Karpas-422 (cell line): ENCODE results near the gene TCAP. TPM values are rescaled to one million over a fixed set of nuclear protein-coding genes. Genes with fewer than 3 reads are reported as not detected.

ENCODE experiments used
- DNase-seq: peaks from one replicate; pipeline ENCODE4 v3.0.0-alpha.2; 2015
- H2AFZ ChIP-seq: fragments of 200-600 bp; sonication (generic); 2 replicates; pipeline ENCODE4 v1.6.1; 2014; ENCODE audit warnings: antibody characterized with exemption, low read length, mixed read lengths
- H3K27ac ChIP-seq: fragments of 200-600 bp; sonication (generic); 2 replicates; pipeline ENCODE4 v1.5.1; 2014; ENCODE audit warnings: mild to moderate bottlenecking, low read length, moderate library complexity
- H3K27me3 ChIP-seq: fragments of 200-600 bp; sonication (generic); 2 replicates; pipeline ENCODE4 v1.6.1; 2014; ENCODE audit warnings: low read length, mixed read lengths
- H3K36me3 ChIP-seq: fragments of 200-600 bp; sonication (generic); 2 replicates; pipeline ENCODE4 v1.6.1; 2014; ENCODE audit warnings: low read length, mixed read lengths; ENCODE audit not compliant: insufficient read depth
- H3K4me1 ChIP-seq: fragments of 200-600 bp; sonication (generic); 2 replicates; pipeline ENCODE4 v1.6.1; 2014; ENCODE audit warnings: mild to moderate bottlenecking, low read length, mixed read lengths
- H3K4me2 ChIP-seq: fragments of 200-600 bp; sonication (generic); 2 replicates; pipeline ENCODE4 v1.6.1; 2014; ENCODE audit warnings: low read length, low read depth, mild to moderate bottlenecking; ENCODE audit not compliant: poor library complexity, severe bottlenecking
- H3K4me3 ChIP-seq: fragments of 200-600 bp; sonication (generic); 2 replicates; pipeline ENCODE4 v1.5.1; 2014; ENCODE audit warnings: mild to moderate bottlenecking, antibody characterized with exemption, low read length, mixed read lengths
- H3K79me2 ChIP-seq: fragments of 200-600 bp; sonication (generic); 2 replicates; pipeline ENCODE4 v1.6.1; 2014; ENCODE audit warnings: mild to moderate bottlenecking, low read length, mixed read lengths
- H3K9ac ChIP-seq: fragments of 200-600 bp; sonication (generic); 2 replicates; pipeline ENCODE4 v1.6.0; 2014; ENCODE audit warnings: low read length
- H3K9me2 ChIP-seq: fragments of 200-600 bp; sonication (generic), shearing (Covaris generic); replicated peaks from 2 replicates; pipeline ENCODE4 v1.6.0; 2014; ENCODE audit warnings: mild to moderate bottlenecking, low read length, moderate library complexity; ENCODE audit not compliant: insufficient read depth
- H3K9me3 ChIP-seq: fragments of 300-700, 200-600 bp; sonication (generic); 2 replicates; pipeline ENCODE4 v1.6.1; 2014; ENCODE audit warnings: low read length, mixed read lengths
- H4K20me1 ChIP-seq: fragments of 200-600 bp; sonication (generic); 2 replicates; pipeline ENCODE4 v1.6.1; 2014; ENCODE audit warnings: mild to moderate bottlenecking, antibody characterized with exemption, low read length, low read depth; ENCODE audit not compliant: insufficient read depth
- total RNA-seq: library from RNA; depleted of rRNA; stranded (reverse); fragments of >200 nt; shearing (Covaris generic); gene quantifications from 2 replicates; pipeline ENCODE4 v1.2.3, GENCODE V29; 2014; ENCODE audit warnings: low replicate concordance

TCAP gene
- total RNA-seq, 1 experiment from 2014 or later, result 1.5 TPM

GRCh38 chr17:39651923-39652586, 13.1 kb upstream of the TCAP start:
- Histone ChIP-seq H4K20me1 (peaks cover 9% of the 10 kb centered on the region), H3K27me3 (no peaks in the 10 kb centered on the region), H3K79me2 (peaks cover 38% of the 10 kb centered on the region), H2AFZ (no peak overlapping the region), H3K4me1 (no peaks in the 10 kb centered on the region), H3K36me3 (no peaks in the 10 kb centered on the region), H3K9me3 (no peaks in the 10 kb centered on the region), H3K9me2 (no peaks in the 10 kb centered on the region), H3K9ac (no peak overlapping the region), H3K4me3 (no peak overlapping the region), H3K27ac (no peak overlapping the region), H3K4me2 (no peak overlapping the region)
- DNase-seq, result no peak

- Histone ChIP-seq H3K27me3 (no peaks in the 10 kb centered on the region), H3K9me3 (no peaks in the 10 kb centered on the region), H3K4me2 (no peak overlapping the region), H3K4me1 (no peaks in the 10 kb centered on the region), H2AFZ (no peak overlapping the region), H3K36me3 (no peaks in the 10 kb centered on the region), H3K27ac (no peak overlapping the region), H3K9ac (no peak overlapping the region), H3K79me2 (peaks cover 38% of the 10 kb centered on the region), H3K9me2 (no peaks in the 10 kb centered on the region), H4K20me1 (peaks cover 9% of the 10 kb centered on the region), H3K4me3 (no peak overlapping the region)
- no peak for DNase-seq
Observed at GRCh38 chr17:39652587-39653315, 12.4 kb upstream of the TCAP start.

GRCh38 chr17:39653316-39653661, 11.9 kb upstream of the TCAP start:
- H3K27me3 ChIP-seq, result no peaks in the 10 kb centered on the region
- H3K36me3 ChIP-seq, result no peaks in the 10 kb centered on the region
- no peak overlapping the region for H3K9ac ChIP-seq
- no peaks in the 10 kb centered on the region for H3K9me2 ChIP-seq
- no peak overlapping the region for H3K4me3 ChIP-seq
- no peaks in the 10 kb centered on the region for H3K4me1 ChIP-seq
- no peak overlapping the region for H3K27ac ChIP-seq
- H4K20me1 ChIP-seq, result peaks cover 9% of the 10 kb centered on the region
- H2AFZ ChIP-seq, result no peak overlapping the region
- H3K79me2 ChIP-seq, result peaks cover 38% of the 10 kb centered on the region
- no peaks in the 10 kb centered on the region for H3K9me3 ChIP-seq
- no peak for DNase-seq
- no peak overlapping the region for H3K4me2 ChIP-seq

- peak; percentile 92 for DNase-seq
- Histone ChIP-seq H2AFZ (no peak overlapping the region), H3K9me2 (no peaks in the 10 kb centered on the region), H3K4me3 (no peak overlapping the region), H3K4me2 (no peak overlapping the region), H3K36me3 (no peaks in the 10 kb centered on the region), H4K20me1 (peaks cover 9% of the 10 kb centered on the region), H3K4me1 (no peaks in the 10 kb centered on the region), H3K79me2 (peaks cover 33% of the 10 kb centered on the region), H3K27ac (no peak overlapping the region), H3K9ac (no peak overlapping the region), H3K9me3 (no peaks in the 10 kb centered on the region), H3K27me3 (no peaks in the 10 kb centered on the region)
Observed at GRCh38 chr17:39653662-39654331, 11.4 kb upstream of the TCAP start.

- no peak overlapping the region for H3K4me2 ChIP-seq
- peaks cover 2% of the 10 kb centered on the region; the same call in 1 of the 2 replicates for H3K4me1 ChIP-seq
- peaks cover 30% of the 10 kb centered on the region for H3K79me2 ChIP-seq
- no peak overlapping the region for H3K9ac ChIP-seq
- no peak overlapping the region for H3K27ac ChIP-seq
- no peaks in the 10 kb centered on the region for H3K27me3 ChIP-seq
- H3K36me3 ChIP-seq, result no peaks in the 10 kb centered on the region
- peaks cover 9% of the 10 kb centered on the region for H4K20me1 ChIP-seq
- no peak overlapping the region for H3K4me3 ChIP-seq
- no peak for DNase-seq
- no peak overlapping the region for H2AFZ ChIP-seq
- no peaks in the 10 kb centered on the region for H3K9me3 ChIP-seq
- H3K9me2 ChIP-seq, result no peaks in the 10 kb centered on the region
Observed at GRCh38 chr17:39655105-39655504, 10.0 kb upstream of the TCAP start.

GRCh38 chr17:39658346-39658745, 6.8 kb upstream of the TCAP start:
- peaks cover 15% of the 10 kb centered on the region for H3K79me2 ChIP-seq
- DNase-seq, result no peak
- no peak overlapping the region for H3K27ac ChIP-seq
- H3K4me2 ChIP-seq, result no peak overlapping the region
- no peaks in the 10 kb centered on the region for H3K27me3 ChIP-seq
- peaks cover 8% of the 10 kb centered on the region for H4K20me1 ChIP-seq
- no peak overlapping the region for H2AFZ ChIP-seq
- no peaks in the 10 kb centered on the region for H3K36me3 ChIP-seq
- peaks cover 2% of the 10 kb centered on the region; the same call in 1 of the 2 replicates for H3K4me1 ChIP-seq
- no peaks in the 10 kb centered on the region for H3K9me3 ChIP-seq
- H3K9ac ChIP-seq, result no peak overlapping the region
- no peaks in the 10 kb centered on the region for H3K9me2 ChIP-seq
- no peak overlapping the region for H3K4me3 ChIP-seq

- no peaks in the 10 kb centered on the region for H3K9me2 ChIP-seq
- H3K27me3 ChIP-seq, result no peaks in the 10 kb centered on the region
- H3K4me2 ChIP-seq, result no peak overlapping the region
- no peak overlapping the region for H3K27ac ChIP-seq
- H3K4me3 ChIP-seq, result no peak overlapping the region
- no peak overlapping the region for H2AFZ ChIP-seq
- H3K9me3 ChIP-seq, result no peaks in the 10 kb centered on the region
- no peaks in the 10 kb centered on the region for H3K36me3 ChIP-seq
- H3K9ac ChIP-seq, result no peak overlapping the region
- H4K20me1 ChIP-seq, result peaks cover 4% of the 10 kb centered on the region; the same call in 1 of the 2 replicates
- H3K4me1 ChIP-seq, result peaks cover 2% of the 10 kb centered on the region; the same call in 1 of the 2 replicates
- peaks cover 12% of the 10 kb centered on the region for H3K79me2 ChIP-seq
- no peak for DNase-seq
Observed at GRCh38 chr17:39658760-39659159, 6.4 kb upstream of the TCAP start.

GRCh38 chr17:39659279-39660010, 5.7 kb upstream of the TCAP start:
- Histone ChIP-seq H3K27ac (no peak overlapping the region), H3K9me2 (no peaks in the 10 kb centered on the region), H3K4me1 (peaks cover 2% of the 10 kb centered on the region; the same call in 1 of the 2 replicates), H3K9me3 (no peaks in the 10 kb centered on the region), H3K79me2 (peaks cover 8% of the 10 kb centered on the region), H3K4me3 (no peak overlapping the region), H4K20me1 (peaks cover 4% of the 10 kb centered on the region; the same call in 1 of the 2 replicates), H2AFZ (no peak overlapping the region), H3K9ac (no peak overlapping the region), H3K4me2 (no peak overlapping the region), H3K27me3 (no peaks in the 10 kb centered on the region), H3K36me3 (no peaks in the 10 kb centered on the region)
- no peak for DNase-seq
